IPS-11a (cell line): ENCODE measurements around the gene PRLR.

Experiments
- H3K4me3 ChIP-seq: one replicate; pipeline ENCODE4 v1.5.1; 2013; ENCODE audit warnings: low read depth, low read length, control low read depth

PRLR gene

GRCh38 chr5:35009657-35010056 is 220.6 kb downstream of the PRLR start:
- H3K4me3 ChIP-seq, result no peak overlapping the region

- no peak overlapping the region for H3K4me3 ChIP-seq
Observed at GRCh38 chr5:35009019-35009418, 221.3 kb downstream of the PRLR start.

- no peak overlapping the region for H3K4me3 ChIP-seq
Observed at GRCh38 chr5:35004771-35005170, 225.5 kb downstream of the PRLR start.

GRCh38 chr5:35004200-35004599 is 226.1 kb downstream of the PRLR start:
- no peak overlapping the region for H3K4me3 ChIP-seq

- no peak overlapping the region for H3K4me3 ChIP-seq
Observed at GRCh38 chr5:35003018-35003957, 227.0 kb downstream of the PRLR start.

- H3K4me3 ChIP-seq, result no peak overlapping the region
Observed at GRCh38 chr5:35002459-35002858, 227.8 kb downstream of the PRLR start.

GRCh38 chr5:35001842-35002241 is 228.4 kb downstream of the PRLR start:
- no peak overlapping the region for H3K4me3 ChIP-seq
